OCI-LY1 (cell line): ENCODE results near the gene GRIP1.
A peak's percentile ranks its signal among the peaks of the same experiment; 100 is the strongest.

Experiments used
- H2AFZ ChIP-seq: fragments of 200-600 bp; sonication (generic), shearing (Covaris generic); 2 replicates; pipeline ENCODE4 v1.6.0; 2014; ENCODE audit warnings: antibody characterized with exemption, mild to moderate bottlenecking, low read length
- H3F3A ChIP-seq: fragments of 200-600 bp; sonication (generic), shearing (Covaris generic); 2 replicates; pipeline ENCODE4 v1.6.0; 2014; ENCODE audit warnings: mild to moderate bottlenecking, antibody characterized with exemption, low read length, moderate library complexity; ENCODE audit not compliant: insufficient read depth
- H3K27ac ChIP-seq: fragments of 200-600 bp; sonication (generic); 2 replicates; pipeline ENCODE4 v1.5.1; 2014; ENCODE audit warnings: low read length, mixed run types, mild to moderate bottlenecking, low read depth; ENCODE audit not compliant: poor library complexity, severe bottlenecking
- H3K27me3 ChIP-seq: fragments of 200-600 bp; sonication (generic); 2 replicates; pipeline ENCODE4 v1.6.0; 2014; ENCODE audit warnings: antibody characterized with exemption, mild to moderate bottlenecking, low read length, moderate library complexity; ENCODE audit not compliant: insufficient read depth
- H3K36me3 ChIP-seq: fragments of 200-600 bp; sonication (generic); 2 replicates; pipeline ENCODE4 v1.6.1; 2014; ENCODE audit warnings: mild to moderate bottlenecking, antibody characterized with exemption, low read length, moderate library complexity, mixed read lengths; ENCODE audit not compliant: insufficient read depth
- H3K4me1 ChIP-seq: fragments of 200-600 bp; sonication (generic); 2 replicates; pipeline ENCODE4 v1.5.1; 2014; ENCODE audit warnings: mild to moderate bottlenecking, low read length, moderate library complexity; ENCODE audit not compliant: insufficient read depth, severe bottlenecking
- H3K4me2 ChIP-seq: fragments of 200-600 bp; sonication (generic), shearing (Covaris generic); 2 replicates; pipeline ENCODE4 v1.6.1; 2014; ENCODE audit warnings: low read length
- H3K4me3 ChIP-seq: fragments of 200-600 bp; sonication (generic); 2 replicates; pipeline ENCODE4 v1.5.1; 2014; ENCODE audit warnings: low read length, low read depth, mild to moderate bottlenecking, mixed read lengths; ENCODE audit not compliant: poor library complexity, severe bottlenecking
- H3K79me2 ChIP-seq: fragments of 200-600 bp; shearing (Covaris generic); 2 replicates; pipeline ENCODE4 v1.6.1; 2016; ENCODE audit warnings: mixed run types, low read length, mixed read lengths; ENCODE audit not compliant: insufficient read depth
- H3K9ac ChIP-seq: fragments of 200-600 bp; sonication (generic), shearing (Covaris generic); 2 replicates; pipeline ENCODE4 v1.6.1; 2014; ENCODE audit warnings: mild to moderate bottlenecking, low read length, mixed read lengths
- H3K9me2 ChIP-seq: fragments of 200-600 bp; sonication (generic), shearing (Covaris generic); 2 replicates; pipeline ENCODE4 v1.6.1; 2014; ENCODE audit warnings: low read depth, mild to moderate bottlenecking, low read length, mixed read lengths
- H3K9me3 ChIP-seq: fragments of 200-600 bp; shearing (Covaris generic); 2 replicates; pipeline ENCODE4 v1.6.1; 2014; ENCODE audit warnings: low read length, mixed read lengths
- H4K20me1 ChIP-seq: fragments of 200-600 bp; sonication (generic), shearing (Covaris generic); 2 replicates; pipeline ENCODE4 v1.6.0; 2016; ENCODE audit warnings: mild to moderate bottlenecking, low read length; ENCODE audit not compliant: insufficient read depth
- EZH2 ChIP-seq: fragments of 200-600 bp; sonication (generic), shearing (Covaris generic); IDR thresholded peaks from 2 replicates; pipeline ENCODE4 v1.8.0; 2017; ENCODE audit warnings: borderline replicate concordance, mixed run types, mild to moderate bottlenecking, antibody characterized with exemption, low read length, moderate library complexity, mixed read lengths
- TF ChIP-seq, protein P1 (sequence below): fragments of 200-600 bp; sonication (generic), shearing (Covaris generic); IDR thresholded peaks from 2 replicates; pipeline ENCODE4 v1.5.1; 2017; ENCODE audit warnings: mild to moderate bottlenecking, antibody characterized with exemption, low read length, moderate library complexity, mixed read lengths

GRIP1 gene

DNA sequence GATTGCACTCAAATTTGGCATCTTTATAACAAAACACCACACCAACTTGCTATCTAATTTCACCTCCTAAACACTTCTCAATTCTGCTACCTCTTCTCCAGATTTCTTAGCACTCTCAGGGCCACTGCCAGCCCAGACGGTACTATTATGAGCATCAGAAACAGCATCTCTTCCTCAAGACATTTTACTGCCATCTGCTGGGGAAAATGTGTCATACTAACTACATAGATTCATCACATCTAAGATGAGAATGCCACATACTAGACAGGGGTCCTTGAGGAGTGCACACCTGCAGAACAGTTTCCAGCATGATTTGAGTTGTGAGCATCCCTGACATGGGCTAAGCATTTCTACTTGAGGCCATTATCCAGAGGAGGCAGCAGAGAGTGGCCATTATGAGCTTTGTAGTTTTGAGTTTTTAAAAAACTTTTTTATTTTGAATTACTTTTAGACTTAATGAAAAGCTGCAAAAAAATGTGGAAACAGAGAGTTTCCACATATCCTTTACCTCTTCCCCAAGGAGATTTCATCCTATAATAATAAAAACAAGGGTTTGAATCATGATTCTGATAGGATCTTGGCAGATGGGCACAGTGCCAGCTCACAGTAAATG, 15.1 kb upstream of the GRIP1 start:
- no peaks in the 10 kb centered on the region for H3K9me3 ChIP-seq
- H3K27ac ChIP-seq = no peak overlapping the region
- H3K9ac ChIP-seq = no peak overlapping the region
- no peak overlapping the region for H2AFZ ChIP-seq
- H3K4me2 ChIP-seq = no peak overlapping the region
- H3K4me1 ChIP-seq = peaks cover 34% of the 10 kb centered on the region
- no peaks in the 10 kb centered on the region for H3F3A ChIP-seq
- H3K9me2 ChIP-seq = no peaks in the 10 kb centered on the region
- H3K27me3 ChIP-seq = no peaks in the 10 kb centered on the region
- no peaks in the 10 kb centered on the region for H3K36me3 ChIP-seq
- no peak for TF ChIP-seq EZH2
- TF ChIP-seq, protein P1, sequence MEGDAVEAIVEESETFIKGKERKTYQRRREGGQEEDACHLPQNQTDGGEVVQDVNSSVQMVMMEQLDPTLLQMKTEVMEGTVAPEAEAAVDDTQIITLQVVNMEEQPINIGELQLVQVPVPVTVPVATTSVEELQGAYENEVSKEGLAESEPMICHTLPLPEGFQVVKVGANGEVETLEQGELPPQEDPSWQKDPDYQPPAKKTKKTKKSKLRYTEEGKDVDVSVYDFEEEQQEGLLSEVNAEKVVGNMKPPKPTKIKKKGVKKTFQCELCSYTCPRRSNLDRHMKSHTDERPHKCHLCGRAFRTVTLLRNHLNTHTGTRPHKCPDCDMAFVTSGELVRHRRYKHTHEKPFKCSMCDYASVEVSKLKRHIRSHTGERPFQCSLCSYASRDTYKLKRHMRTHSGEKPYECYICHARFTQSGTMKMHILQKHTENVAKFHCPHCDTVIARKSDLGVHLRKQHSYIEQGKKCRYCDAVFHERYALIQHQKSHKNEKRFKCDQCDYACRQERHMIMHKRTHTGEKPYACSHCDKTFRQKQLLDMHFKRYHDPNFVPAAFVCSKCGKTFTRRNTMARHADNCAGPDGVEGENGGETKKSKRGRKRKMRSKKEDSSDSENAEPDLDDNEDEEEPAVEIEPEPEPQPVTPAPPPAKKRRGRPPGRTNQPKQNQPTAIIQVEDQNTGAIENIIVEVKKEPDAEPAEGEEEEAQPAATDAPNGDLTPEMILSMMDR = peak; percentile 71; the same call in 1 of the 2 replicates
- H4K20me1 ChIP-seq = no peaks in the 10 kb centered on the region
- H3K4me3 ChIP-seq = no peak overlapping the region
- no peaks in the 10 kb centered on the region for H3K79me2 ChIP-seq

DNA sequence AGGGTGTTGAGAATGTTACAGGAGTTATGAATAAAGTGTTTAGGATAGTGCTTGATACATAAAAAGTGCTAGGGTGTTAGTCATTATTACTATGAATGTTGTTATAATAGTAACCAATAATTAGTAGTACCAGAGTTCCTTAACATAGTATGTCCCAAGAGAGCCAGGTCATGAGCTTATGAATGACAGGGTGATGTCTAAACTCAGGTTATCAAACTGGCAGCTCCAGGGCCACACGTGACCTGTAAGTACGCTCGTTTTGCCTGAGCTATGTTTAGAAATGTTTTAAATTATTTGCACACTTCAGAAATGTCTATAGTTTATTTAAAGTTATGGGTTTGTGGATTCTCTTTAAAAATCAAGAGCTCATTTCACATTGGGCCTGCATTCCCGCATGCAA, 14.1 kb upstream of the GRIP1 start:
- Histone ChIP-seq H2AFZ (peak overlapping the region; percentile 70; the same call in 1 of the 2 replicates), H3K4me1 (peaks cover 44% of the 10 kb centered on the region), H4K20me1 (no peaks in the 10 kb centered on the region), H3K9ac (no peak overlapping the region), H3K27me3 (no peaks in the 10 kb centered on the region), H3F3A (no peaks in the 10 kb centered on the region), H3K79me2 (no peaks in the 10 kb centered on the region), H3K4me3 (no peak overlapping the region), H3K9me2 (no peaks in the 10 kb centered on the region), H3K36me3 (no peaks in the 10 kb centered on the region), H3K4me2 (peak overlapping the region; percentile 20; the same call in 1 of the 2 replicates), H3K9me3 (no peaks in the 10 kb centered on the region), H3K27ac (peak overlapping the region; percentile 54)
- TF ChIP-seq EZH2 = no peak
- TF ChIP-seq, protein P1 = no peak

DNA sequence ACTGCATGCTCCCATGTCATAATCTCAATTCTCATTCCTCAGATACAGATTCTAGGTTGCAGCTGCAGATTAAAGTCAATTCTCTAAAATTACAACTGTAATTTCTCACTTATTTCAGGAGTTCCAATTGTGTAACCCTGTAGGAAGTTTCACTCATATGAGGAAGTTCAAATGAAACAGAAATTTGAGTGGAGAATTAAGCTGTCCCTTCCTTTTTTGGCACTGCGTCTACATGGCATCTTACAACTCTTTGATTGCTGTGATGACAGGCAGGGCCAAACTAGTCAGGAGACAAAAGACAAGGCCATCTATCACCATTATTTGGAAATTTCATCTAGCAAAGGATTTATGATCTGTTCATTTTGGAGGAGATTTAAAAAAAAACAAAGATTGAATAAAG, 13.3 kb upstream of the GRIP1 start:
- Histone ChIP-seq H4K20me1 (no peaks in the 10 kb centered on the region), H3K27me3 (no peaks in the 10 kb centered on the region), H3K79me2 (no peaks in the 10 kb centered on the region), H3K4me1 (peaks cover 44% of the 10 kb centered on the region), H3K9me3 (no peaks in the 10 kb centered on the region), H3K27ac (peak overlapping the region; percentile 54), H3K9ac (no peak overlapping the region), H3K4me2 (no peak overlapping the region), H3K4me3 (no peak overlapping the region), H3K9me2 (no peaks in the 10 kb centered on the region), H2AFZ (no peak overlapping the region), H3K36me3 (no peaks in the 10 kb centered on the region), H3F3A (no peaks in the 10 kb centered on the region)
- TF ChIP-seq, protein P1 = no peak
- no peak for TF ChIP-seq EZH2
